ENCODE measurements around the gene EXOC4. TPM values are rescaled to one million over a fixed set of nuclear protein-coding genes. Genes with fewer than 3 reads are reported as not detected.

EXOC4 gene
- total RNA-seq, 1 donor from 2014 or later: 103 TPM

GRCh38 chr7:133240302-133240701, 12.6 kb upstream of the EXOC4 start:
- ATAC-seq (ENCODE audit: low read depth) (no peak), DNase-seq (no peak)
- no peaks in the 10 kb centered on the region for H3K4me1 Mint-ChIP-seq
- intact Hi-C loops (cut with micrococcal nuclease): no loop called here
- H3K36me3 Mint-ChIP-seq (ENCODE audit: low read depth): no peaks in the 10 kb centered on the region
- POLR2A ChIA-PET: no interaction called here
- H3K27me3 Mint-ChIP-seq: peaks cover 9% of the 10 kb centered on the region
- H3K27ac Mint-ChIP-seq: no peak overlapping the region
- CTCF ChIA-PET: no interaction called here
- no peak for TF ChIP-seq CTCF (IDR thresholded peaks at IDR 0.05)
- H3K9me3 Mint-ChIP-seq: no peaks in the 10 kb centered on the region
- H3K4me3 Mint-ChIP-seq: no peak overlapping the region

- DNase-seq (no peak), ATAC-seq (ENCODE audit: low read depth) (no peak)
- peaks cover 3% of the 10 kb centered on the region for H3K27me3 Mint-ChIP-seq
- CTCF ChIA-PET: no interaction called here
- no peaks in the 10 kb centered on the region for H3K36me3 Mint-ChIP-seq (ENCODE audit: low read depth)
- TF ChIP-seq CTCF (IDR thresholded peaks at IDR 0.05): no peak
- no peak overlapping the region for H3K27ac Mint-ChIP-seq
- POLR2A ChIA-PET: no interaction called here
- H3K4me3 Mint-ChIP-seq: no peak overlapping the region
- no peaks in the 10 kb centered on the region for H3K4me1 Mint-ChIP-seq
- intact Hi-C loops (cut with micrococcal nuclease): no loop called here
- H3K9me3 Mint-ChIP-seq: no peaks in the 10 kb centered on the region
Measured at GRCh38 chr7:133246558-133246957, 6.3 kb upstream of the EXOC4 start.

GRCh38 chr7:133248901-133249300, 4.0 kb upstream of the EXOC4 start:
- Mint-ChIP-seq H3K27me3 (no peaks in the 10 kb centered on the region), H3K27ac (no peak overlapping the region), H3K4me1 (peaks cover 14% of the 10 kb centered on the region), H3K9me3 (no peaks in the 10 kb centered on the region), H3K4me3 (no peak overlapping the region), H3K36me3 (ENCODE audit: low read depth) (peaks cover 5% of the 10 kb centered on the region)
- no peak for TF ChIP-seq CTCF (IDR thresholded peaks at IDR 0.05)
- ChIA-PET CTCF (no interaction called here), POLR2A (no interaction called here)
- DNase-seq (no peak), ATAC-seq (ENCODE audit: low read depth) (no peak)
- intact Hi-C loops (cut with micrococcal nuclease): no loop called here

GRCh38 chr7:133252506-133252857, 396 bp upstream of the EXOC4 start:
- Mint-ChIP-seq H3K4me1 (peaks cover 27% of the 10 kb centered on the region), H3K27me3 (no peaks in the 10 kb centered on the region), H3K27ac (peak overlapping the region; percentile 88), H3K9me3 (no peaks in the 10 kb centered on the region), H3K4me3 (peak overlapping the region; percentile 95), H3K36me3 (ENCODE audit: low read depth) (peaks cover 11% of the 10 kb centered on the region)
- intact Hi-C loops (cut with micrococcal nuclease): loop anchor here (1.0 to 5.0 kb wide), 6 partner anchors 170 to 1958 kb away; partner anchors contain the start of genes AKR1B1, BPGM, CHCHD3 and LRGUK
- ATAC-seq (ENCODE audit: low read depth) (no peak), DNase-seq (no peak)
- ChIA-PET POLR2A (interaction anchor here (0.6 to 1.8 kb wide), 4 partner anchors 14 to 252 kb away, joined by 3 to 12 read pairs (median 4); partner anchors contain the start of gene CHCHD3), CTCF (no interaction called here)
- TF ChIP-seq CTCF (IDR thresholded peaks at IDR 0.05): no peak

- Mint-ChIP-seq H3K27ac (peak overlapping the region; percentile 88), H3K36me3 (ENCODE audit: low read depth) (peaks cover 12% of the 10 kb centered on the region), H3K9me3 (no peaks in the 10 kb centered on the region), H3K4me1 (peaks cover 27% of the 10 kb centered on the region), H3K27me3 (no peaks in the 10 kb centered on the region), H3K4me3 (peak overlapping the region; percentile 95)
- TF ChIP-seq CTCF (IDR thresholded peaks at IDR 0.05): no peak
- intact Hi-C loops (cut with micrococcal nuclease): loop anchor here (2.0 to 5.0 kb wide), 3 partner anchors 1205 to 1957 kb away; partner anchors contain the start of genes AKR1B1, BPGM and WDR91
- no peak for DNase-seq
- ATAC-seq (ENCODE audit: low read depth): no peak
- POLR2A ChIA-PET: interaction anchor here (0.6 to 1.8 kb wide), 3 partner anchors 114 to 251 kb away, joined by 3 to 12 read pairs (median 4); partner anchors contain the start of gene CHCHD3
- CTCF ChIA-PET: no interaction called here
Measured at GRCh38 chr7:133253519-133253875, 619 bp downstream of the EXOC4 start.

All from activated B cell treated with CpG ODN at 0.5 μM for 24 hours (primary cell).